Activated naive CD4-positive, alpha-beta T cell treated with anti-CD3 and anti-CD28 coated beads, Interleukin-2, amount 50 U/mL, for 16 hours (primary cell): Measurements from ENCODE around the gene SERPIND1.

Experiments used
- DNase-seq: peaks from one replicate; pipeline ENCODE4 v3.0.0-alpha.2; 2020

The SERPIND1 gene

DNA sequence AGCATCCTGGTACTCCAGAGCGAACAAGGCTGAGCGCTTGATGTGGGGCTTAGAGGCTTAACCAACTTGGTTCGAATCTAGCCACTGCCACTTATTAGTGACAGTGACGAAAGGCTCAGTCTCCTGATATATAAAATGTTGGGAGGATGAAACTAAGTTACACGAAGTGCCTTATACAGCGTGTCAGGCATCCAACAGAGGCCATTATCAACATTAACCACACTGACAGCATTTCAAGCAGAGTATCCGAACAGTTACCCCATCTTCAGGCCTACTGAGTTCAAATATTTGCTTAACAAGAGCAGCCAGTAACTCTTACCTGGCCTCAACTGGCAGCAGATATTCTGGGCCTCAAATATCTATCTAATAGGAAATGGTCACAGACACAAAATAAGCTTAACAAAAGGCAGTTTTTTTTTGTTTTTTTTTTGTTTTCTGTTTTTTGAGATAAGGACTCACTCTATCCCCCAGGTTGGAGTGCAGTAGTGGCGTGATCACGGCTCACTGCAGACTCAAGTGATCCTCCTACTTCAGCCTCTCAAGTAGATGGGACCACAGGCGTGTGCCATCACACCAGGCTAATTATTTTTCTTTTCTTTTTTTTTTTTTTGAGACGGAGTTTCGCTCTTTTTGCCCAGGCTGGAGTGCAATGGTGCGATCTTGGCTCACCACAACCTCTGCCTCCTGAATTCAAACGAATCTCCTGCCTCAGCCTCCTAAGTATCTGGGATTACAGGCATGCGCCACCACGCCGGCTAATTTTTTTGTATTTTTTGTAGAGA, 2.9 kb downstream of the SERPIND1 start:
- no peak for DNase-seq

DNA sequence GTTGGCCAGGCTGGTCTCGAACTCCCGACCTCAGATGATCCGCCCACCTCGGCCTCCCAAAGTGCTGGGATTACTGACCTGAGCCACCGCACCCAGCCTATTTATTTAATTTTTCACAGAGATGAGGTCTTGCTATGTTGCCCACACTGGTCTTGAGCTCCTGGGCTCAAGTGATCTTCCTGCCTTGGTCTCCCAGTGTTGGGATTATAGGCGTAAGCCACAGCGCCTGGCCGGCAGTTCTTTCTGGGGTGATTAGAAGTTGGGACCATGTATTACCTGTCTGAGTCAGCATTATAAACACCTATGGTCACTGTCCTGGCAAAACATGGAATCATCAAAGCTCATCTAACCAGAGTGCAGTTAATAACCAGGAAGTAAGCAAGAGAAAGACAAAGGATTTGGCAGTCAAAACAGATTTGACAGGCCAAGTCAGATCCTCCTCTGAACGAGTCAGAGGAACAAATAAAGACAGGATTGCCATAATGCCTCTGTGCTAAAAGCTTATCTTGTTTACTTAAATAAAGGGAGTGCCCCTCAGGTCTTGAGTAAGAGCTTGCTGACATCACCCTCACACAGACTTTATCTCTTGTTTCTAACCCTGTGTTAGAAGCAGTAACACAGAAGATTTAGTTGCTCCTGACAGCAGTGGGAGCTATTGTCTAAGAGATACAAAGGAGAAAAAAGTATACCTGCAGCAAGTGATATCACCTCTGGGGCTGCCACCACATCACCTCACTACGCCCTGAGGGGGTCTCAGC, 3.7 kb downstream of the SERPIND1 start:
- DNase-seq = no peak

DNA sequence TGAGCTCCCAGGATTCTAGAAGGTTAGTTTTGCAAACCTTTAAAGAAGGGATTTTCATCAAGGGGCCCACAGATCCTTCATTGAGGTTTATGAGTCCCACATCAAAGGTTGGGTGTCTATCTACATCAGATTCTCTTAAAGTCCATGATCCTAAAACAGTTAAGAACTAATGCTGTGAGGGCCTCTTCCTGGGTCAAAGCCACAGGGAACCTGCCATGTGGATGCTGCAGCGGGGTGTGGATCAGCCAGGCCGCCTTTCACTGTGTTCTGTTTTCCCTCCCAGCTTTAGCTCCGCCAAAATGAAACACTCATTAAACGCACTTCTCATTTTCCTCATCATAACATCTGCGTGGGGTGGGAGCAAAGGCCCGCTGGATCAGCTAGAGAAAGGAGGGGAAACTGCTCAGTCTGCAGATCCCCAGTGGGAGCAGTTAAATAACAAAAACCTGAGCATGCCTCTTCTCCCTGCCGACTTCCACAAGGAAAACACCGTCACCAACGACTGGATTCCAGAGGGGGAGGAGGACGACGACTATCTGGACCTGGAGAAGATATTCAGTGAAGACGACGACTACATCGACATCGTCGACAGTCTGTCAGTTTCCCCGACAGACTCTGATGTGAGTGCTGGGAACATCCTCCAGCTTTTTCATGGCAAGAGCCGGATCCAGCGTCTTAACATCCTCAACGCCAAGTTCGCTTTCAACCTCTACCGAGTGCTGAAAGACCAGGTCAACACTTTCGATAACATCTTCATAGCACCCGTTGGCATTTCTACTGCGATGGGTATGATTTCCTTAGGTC, 5.3 kb downstream of the SERPIND1 start:
- no peak for DNase-seq

DNA sequence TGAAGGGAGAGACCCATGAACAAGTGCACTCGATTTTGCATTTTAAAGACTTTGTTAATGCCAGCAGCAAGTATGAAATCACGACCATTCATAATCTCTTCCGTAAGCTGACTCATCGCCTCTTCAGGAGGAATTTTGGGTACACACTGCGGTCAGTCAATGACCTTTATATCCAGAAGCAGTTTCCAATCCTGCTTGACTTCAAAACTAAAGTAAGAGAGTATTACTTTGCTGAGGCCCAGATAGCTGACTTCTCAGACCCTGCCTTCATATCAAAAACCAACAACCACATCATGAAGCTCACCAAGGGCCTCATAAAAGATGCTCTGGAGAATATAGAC, 5.9 kb downstream of the SERPIND1 start:
- DNase-seq = no peak

DNA sequence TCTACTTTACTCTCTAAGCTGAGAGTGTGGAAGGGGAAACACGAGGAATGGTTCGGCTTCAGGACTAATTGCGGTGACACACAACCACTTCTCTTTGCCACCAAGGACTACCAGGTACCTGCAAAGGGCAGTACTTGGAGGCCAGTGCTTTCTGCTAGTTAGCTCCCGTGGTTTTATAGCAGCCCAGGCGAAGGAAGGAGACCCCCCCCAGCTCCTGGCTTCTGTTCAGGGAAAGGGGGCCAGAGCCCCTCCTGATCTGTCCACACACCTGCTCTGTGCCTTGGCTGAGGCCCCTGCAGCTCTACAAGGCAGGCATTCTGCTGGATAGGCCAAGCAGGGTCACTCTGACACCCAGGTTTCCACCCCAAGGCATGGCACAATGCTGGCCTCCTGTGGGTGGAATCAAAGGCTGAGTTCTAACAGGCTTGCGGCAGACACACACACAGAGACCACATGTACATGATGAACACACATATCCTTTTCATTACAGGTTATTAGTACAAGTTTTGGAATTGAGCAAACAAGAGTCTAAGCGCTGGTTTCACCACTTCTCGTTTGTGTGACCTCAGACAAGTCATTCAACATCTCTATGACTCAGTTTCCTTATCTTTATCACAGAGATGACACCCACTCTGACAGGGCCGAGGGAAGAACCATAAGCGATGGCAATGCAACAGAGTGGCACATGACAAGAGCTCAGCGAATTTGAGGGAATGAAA, 7.5 kb downstream of the SERPIND1 start:
- DNase-seq = no peak

DNA sequence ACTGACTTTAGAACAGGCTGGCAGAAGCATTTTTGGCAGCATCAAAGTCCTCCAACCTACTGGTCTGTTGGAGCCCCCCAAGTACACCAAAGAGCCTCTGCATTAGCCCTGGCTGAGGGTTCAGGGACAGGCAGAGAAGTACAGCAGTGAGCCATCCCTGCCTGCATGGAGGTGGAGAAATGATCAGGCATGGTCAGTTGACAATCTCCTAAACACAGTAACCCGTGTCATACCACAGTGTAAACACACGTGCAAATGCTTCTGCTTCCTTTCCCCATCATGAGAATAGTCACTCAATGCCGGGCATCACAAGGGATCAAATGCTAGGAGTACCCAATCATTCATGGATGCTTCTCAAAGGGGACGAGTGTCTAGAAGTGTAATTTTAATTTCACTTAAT, 8.2 kb downstream of the SERPIND1 start:
- DNase-seq = no peak

DNA sequence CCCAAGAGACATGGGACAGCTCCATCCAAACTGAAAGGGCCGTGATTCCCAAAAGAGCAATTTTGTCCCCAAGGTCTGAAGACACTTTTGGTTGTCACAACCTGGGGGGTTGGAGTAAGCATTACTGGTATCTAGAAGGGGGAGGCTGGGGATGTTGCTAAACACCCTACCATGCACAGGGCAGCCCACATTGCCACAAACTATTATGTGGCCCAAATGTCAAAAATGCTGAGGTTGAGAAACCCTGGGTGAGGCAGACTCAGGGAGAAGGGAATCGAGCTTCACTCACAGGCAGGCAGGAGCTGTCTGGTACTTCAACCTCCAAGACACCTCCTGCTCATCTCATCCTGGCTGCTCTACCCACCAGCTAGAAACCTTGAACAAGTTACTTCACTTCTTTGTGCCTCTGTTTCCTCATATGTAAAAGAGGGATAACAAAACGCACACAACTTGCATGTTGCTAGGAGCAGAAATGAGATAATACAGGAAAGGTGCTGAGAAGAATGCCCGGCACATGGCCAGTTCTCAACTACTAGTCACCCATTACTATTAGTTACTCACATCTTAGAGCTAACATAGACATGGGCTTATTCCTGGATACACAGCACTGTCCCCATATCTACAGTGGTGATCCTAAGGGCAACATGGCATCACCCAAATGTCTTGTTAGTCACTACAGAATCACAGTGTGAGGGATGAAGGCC, 8.8 kb downstream of the SERPIND1 start:
- DNase-seq = no peak

DNA sequence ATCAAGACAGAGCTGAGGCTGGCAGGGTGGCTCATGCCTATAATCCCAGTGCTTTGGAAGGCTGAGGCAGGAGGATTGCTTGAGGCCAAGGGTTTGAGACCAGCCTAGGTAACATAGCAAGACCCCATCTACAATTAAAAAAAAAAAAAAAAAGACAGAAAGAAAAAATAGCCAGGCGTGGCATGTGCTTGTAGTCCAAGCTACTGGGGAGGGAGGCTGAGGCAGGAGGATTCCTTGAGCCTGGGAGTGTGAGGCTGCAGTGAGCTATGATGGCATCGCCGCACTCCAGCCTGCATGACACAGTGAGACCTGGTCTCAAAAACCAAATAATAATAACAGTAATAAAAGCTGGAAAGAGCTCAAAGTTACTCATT, 9.4 kb downstream of the SERPIND1 start:
- no peak for DNase-seq

DNA sequence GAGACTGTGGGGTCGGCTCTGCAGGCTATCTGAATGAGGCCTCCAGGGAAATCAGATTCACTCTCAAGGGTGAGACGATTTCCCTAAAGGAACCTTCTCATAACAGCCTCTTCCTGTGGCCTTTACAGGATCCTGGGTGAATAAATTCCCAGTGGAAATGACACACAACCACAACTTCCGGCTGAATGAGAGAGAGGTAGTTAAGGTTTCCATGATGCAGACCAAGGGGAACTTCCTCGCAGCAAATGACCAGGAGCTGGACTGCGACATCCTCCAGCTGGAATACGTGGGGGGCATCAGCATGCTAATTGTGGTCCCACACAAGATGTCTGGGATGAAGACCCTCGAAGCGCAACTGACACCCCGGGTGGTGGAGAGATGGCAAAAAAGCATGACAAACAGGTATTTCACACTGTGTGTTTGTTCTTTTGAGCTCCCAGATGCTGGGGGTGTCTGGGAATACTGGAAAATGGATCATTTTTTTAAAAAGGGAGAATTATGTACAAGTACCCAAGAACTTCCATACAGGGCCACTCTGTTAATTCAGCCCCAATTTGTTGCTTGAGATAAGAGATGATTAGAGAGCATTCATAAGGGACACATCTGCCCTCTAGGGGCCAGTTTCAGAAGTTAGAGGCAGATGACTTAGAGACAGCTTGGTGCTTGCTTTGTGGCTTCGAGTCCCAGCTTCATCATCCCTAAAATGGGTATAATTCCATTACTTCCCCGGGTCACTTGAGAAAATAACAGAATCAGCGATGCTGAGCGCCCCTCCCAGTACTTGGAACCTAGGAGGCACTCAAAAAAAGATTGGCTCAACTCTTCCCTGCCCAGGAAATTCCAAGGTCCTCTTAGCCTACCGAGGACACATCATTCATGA, 10.2 kb downstream of the SERPIND1 start:
- peak; percentile 44 for DNase-seq

DNA sequence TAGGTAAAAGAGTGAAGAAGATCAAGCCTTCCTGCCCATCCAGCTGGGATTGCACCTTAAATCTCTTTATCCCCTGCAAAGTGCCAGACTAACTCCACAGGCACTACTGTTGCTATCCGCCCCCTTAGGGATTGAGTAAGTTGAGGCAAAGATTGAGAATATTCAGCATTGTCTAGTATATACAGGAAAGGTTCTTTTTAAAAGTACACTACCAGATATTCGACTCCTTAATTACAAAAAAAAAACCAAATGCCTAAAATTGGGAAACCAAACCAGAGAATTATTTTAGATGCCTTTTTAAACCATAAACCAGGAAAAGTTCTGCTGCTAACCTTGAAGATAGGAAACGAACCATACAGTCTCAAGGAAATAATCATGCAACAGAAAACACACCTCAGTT, 11.5 kb downstream of the SERPIND1 start:
- no peak for DNase-seq

DNA sequence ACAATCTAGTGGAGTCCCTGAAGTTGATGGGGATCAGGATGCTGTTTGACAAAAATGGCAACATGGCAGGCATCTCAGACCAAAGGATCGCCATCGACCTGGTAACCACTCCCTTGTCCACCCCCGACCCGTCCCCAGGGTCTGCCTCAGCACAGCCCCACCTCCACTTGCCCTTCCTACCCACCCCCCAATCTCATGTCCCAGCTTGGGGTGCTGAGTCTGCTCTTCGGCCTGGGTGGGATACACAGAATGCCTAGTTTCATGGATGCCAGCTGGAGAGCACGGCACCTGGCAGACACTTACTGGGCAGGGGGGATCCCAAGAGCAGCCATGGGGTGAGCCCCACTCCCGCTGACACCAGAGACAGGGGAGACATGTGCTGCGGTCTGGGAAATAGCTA, 12.1 kb downstream of the SERPIND1 start:
- no peak for DNase-seq

DNA sequence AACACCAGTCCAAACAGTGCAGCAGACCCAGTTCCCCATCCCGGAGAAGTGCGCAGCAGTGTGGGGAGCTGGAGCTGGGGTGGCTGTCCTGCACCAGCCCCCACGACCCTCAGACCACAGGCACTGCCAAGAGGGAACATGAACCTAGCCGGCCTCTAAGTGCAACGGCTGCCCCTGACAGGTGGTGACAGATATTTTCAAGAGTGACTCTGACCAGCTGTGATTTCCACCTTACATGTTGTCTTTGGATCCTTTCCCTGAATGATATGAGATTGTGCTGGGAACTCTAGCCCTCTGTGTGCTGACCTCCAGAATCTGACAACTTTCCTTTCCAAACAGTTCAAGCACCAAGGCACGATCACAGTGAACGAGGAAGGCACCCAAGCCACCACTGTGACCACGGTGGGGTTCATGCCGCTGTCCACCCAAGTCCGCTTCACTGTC, 12.6 kb downstream of the SERPIND1 start:
- no peak for DNase-seq

DNA sequence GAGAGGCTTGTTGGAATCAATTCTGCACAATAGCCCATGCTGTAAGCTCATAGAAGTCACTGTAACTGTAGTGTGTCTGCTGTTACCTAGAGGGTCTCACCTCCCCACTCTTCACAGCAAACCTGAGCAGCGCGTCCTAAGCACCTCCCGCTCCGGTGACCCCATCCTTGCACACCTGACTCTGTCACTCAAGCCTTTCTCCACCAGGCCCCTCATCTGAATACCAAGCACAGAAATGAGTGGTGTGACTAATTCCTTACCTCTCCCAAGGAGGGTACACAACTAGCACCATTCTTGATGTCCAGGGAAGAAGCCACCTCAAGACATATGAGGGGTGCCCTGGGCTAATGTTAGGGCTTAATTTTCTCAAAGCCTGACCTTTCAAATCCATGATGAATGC, 13.3 kb downstream of the SERPIND1 start:
- DNase-seq = no peak

DNA sequence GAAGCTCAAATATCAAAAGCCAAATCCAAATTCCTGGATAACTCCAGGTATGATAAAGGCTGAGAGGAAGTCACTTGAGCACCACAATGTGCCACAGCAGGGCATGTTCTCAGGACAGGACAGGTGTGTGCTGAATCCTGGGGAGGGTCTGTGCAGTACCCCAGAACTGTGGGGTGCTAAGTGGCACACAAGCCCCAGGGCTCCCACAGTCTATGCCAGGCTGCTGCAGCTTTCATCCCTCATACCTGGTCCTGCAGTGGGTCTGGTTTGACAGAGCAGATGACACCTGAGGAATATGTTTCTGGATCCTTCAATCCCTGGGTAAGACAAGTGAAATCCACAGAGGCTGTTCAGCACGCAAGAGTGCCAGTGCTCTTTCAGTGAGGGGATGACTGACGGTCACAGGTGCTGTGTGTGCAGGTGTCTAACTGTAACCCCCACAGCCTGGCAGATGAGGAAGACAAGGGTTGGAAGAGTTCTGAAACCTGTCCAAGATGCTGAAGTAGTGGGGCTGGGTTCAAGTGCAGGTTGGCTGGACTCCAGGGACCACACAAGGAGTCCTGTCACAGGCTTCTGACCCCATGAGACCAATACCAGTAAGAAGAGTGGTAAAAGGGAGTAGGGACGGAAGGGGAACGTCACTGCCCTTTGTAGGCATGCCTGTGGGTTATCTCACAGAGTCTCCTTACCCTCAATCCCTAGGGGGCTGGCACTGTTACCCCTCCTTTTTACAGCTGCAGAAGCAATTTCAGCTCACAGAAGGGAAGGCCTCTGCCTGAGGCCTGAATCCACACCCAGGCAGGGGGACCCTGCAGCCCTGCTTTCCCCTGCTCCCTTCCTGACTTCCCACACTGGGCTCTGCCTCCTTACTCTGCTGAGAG, 14.1 kb downstream of the SERPIND1 start:
- DNase-seq = no peak

DNA sequence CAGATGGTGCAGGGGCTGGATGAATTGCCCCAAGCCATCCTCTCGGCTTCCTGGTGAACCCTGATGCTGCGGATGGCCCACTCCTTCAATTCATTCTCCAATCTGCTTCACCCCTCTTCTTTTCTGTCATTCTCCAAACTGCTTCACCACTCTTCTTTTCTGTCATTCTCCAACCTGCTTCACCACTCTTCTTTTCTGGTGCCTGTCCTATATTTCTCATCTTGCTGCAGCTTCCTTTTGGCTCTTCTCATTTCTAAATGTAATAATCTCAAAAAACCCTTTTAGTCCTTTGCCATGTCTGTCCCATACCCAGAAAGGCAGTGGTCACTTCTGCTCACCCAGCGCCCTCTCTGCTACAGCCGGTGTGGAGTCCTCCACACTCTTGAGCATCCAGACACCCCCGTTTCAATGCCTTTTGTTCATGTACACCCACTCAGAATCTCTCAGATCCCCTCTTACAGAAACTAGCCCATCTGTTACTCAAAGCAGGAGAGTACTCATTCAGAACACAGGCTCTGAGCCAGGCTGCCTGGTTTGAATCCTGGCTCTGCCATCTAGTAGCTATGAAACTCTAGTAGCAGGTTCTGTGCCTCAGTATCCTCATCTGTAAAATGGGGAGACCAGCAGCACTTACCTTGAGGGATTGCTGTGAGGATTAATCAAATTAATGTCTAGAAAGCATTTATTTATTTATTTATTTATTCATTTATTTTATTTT, 14.9 kb downstream of the SERPIND1 start:
- DNase-seq = no peak

DNA sequence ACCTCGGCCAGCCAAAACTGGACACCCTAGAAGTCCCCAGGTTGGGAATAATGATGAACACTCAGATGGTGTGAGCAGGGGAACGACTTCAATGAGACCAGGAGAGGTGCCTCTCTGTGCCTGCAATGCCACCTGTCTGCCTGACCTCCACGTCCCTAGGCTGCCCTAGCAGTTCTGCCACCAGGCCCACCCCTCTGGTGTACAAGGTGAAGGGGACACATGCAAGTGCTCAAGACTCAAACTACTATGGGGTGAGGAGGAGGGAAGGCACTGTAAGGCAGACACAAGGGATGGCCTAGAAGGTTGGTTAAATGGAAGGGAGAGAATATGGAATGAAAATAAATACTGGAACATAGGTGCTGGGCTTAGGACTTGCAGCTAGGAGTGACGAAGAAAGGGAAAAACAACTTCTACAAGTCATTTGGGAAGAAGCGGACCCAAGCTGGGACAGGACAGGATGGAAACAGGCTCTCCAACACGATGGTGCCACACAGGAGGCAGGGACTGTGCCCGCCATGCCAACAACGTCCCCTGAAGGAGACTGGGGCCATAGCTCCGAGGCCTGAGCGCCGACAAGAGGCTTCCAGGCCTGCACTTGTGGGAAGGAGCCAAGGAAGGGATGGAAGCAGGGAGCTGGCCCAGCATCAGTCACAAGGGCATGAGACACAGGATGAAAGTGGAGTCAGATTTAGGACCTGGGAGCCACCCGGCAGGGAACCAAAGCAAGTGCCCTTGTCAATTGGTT, 18.5 kb downstream of the SERPIND1 start:
- DNase-seq = no peak

DNA sequence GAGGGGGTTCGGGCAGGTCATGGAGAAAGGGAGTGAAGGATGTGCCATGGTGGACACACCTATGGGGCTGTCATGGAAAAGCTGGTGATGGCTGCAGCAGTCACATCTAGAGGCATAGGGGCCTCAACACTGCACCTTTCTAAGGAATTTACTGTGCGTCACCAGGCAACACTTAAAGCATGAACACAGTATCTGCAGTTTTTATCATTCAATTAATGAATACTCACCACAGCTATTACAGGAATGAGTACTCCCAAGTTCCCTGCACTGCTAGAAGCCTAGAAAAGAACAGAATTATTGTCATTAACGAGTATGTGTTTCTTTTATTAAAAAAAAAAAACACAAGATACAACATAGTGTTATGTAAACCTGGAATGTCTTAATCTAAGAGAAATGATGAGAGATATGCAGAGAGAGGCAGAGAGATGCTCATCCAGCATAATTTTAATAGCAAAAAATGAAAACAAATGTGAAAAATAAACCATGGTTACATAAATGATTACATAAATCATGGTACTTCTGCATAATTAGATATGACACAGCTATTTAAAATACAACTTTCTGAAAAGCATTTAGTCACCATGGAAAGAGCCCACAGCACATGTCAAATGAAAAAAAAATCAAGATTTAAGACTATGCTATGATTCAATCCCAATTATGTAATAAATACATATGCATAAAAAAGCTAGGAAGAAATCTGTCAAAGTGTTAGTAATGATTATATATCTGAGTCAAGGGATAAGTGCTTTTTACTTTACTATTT, 19.2 kb downstream of the SERPIND1 start:
- no peak for DNase-seq
